IPS-NIHi7 (cell line): ENCODE data around the gene KDM8.

ENCODE experiments used
- DNase-seq: peaks from one replicate; pipeline ENCODE4 v3.0.0; 2012; ENCODE audit warnings: mixed read lengths; ENCODE audit errors: extremely low spot score

The KDM8 gene

DNA sequence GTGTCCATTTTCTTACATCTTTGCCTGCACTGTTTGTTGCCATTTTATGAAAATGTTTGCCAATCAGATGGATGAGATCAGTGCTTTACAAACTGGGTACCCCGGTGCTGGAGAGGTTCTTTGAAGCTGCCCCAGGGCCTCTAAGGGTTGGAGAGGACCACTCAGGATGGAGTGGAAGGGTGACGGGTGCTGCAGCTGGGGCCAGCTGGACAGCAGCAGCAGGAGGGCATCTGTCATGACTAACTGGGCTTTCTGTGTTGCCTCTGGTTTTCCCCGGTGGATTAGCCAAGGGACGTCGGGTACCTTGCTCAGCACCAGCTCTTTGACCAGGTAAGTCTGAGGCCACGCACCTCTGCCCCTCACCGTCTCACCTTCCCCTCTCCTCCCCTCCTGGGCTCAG lies 12.3 kb downstream of the KDM8 start:
- DNase-seq: no peak

- DNase-seq: no peak
Observed at GRCh38 chr16:27216297-27216885, 13.1 kb downstream of the KDM8 start.

DNA sequence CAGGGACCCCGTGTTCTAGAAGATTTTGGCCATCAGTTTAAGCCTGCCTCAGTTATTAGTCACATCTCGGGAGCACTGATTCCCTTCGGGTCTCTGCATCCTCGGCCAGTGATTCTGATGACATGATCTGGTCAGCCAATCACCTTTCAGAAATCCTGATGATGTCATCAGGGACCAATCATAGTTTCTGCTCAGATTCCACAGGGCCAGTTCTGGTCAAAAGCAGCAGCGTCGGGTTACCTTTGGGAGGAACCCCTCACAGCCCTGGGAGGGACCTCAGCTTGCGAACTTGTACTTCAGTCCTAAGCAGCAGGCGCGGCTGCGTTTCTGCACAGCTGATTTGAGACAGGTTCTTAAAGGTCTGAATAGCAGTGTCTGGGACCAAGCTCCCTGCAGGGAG lies 13.9 kb downstream of the KDM8 start:
- DNase-seq: peak; percentile 72

GRCh38 chr16:27218756-27219155 lies 15.4 kb downstream of the KDM8 start:
- DNase-seq: no peak

DNA sequence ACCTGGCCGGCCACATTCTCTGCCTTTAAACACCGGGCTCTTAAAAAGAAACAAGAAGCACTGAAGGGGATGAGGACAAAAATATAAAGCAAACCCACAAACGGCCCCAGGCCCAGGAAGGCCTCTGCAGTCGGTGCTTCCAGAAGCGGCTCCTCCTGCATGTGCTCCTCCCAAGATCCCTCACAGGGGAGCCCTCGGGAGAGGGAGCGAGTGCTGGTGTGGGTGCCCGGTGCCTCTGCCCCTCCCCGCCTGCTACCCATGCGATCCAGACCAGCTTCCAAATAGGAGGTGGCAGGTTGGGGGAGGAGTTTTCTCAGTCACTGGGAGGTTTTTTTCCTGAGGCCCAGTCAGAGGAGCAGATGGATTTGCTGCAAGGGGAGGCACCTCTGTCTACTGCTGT lies 15.8 kb downstream of the KDM8 start:
- DNase-seq: no peak

GRCh38 chr16:27220120-27220519 lies 16.8 kb downstream of the KDM8 start:
- DNase-seq: no peak

GRCh38 chr16:27220527-27220926 lies 17.2 kb downstream of the KDM8 start:
- no peak for DNase-seq

- DNase-seq: no peak
Observed at GRCh38 chr16:27220991-27221390, 17.7 kb downstream of the KDM8 start.

DNA sequence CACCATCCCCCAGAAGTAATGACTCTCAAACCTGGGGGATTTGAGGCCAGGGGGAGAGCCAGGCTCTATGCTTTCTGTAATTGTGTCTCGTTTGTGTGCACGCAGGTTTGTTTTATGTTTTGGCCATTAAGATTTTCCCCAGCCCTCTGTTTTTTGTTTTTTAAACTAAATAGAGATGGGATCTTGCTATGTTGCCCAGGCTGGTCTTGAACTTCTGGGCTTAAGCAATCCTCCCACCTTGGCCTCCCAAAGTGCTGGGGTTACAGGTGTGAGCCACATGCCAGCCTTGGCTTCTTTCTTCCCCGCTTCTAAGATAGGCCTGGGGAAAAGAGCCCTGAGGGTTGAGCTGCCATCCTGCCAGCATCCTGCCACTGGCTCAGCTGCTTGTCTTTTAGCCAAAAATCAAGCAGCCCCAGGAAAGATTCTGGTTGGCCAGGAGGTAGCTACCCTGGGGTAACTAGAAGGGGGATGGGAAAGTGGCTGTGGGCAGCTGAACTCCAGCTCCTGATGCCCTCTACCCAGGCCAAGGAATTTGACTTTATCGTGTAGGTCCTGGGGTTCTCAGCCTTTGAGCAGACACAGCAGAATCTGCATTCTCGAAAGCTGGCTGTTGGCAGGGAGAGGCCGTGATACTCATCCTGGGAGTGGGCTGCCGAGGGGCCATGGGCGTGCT lies 18.4 kb downstream of the KDM8 start:
- no peak for DNase-seq

DNA sequence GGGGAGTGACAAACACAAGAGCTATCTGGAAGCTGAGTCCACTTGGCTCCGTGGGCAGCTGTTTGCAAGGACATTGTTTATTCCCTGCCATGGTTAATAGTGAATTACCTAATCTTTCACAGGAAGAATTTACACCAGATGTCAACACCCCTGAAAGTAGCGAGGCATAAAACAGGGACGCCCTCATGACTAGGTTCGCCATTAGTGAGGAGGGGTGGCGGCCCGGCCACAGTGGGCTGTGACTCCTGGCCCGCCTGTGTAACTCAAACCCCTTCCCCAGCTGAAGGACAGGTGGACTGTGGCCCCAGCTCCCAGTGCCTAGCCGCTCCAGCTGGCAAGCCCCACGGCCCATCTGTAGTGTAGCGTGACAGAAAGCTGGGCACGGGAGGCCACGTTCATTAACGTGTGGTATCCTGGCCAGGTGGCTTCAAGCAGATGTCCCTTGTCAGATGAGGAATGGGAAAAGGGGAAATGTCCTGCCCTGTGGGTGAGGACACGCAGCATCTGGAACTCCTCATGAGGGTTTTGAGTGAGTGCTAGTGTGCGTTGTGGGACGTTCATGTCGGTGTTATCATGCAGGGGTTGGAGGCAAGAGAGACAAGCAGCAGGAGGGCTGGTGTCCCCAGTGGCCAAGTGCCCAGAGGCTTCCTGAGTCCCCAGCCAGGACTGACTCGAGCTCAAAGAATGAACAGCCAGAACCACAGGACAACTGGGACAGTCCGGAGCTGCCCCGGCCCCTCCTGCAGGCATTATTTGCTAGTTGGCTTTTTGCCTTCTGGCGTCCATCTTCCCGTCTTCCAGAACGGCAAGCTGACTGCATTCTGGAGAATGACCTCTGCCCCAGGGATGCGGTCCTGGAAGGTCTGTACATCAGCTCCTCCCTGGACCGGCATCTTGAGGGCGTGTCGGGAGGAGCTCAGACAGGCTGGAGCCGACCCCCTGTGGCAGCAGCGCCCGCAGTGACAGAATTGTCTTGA lies 19.2 kb downstream of the KDM8 start:
- DNase-seq: no peak

DNA sequence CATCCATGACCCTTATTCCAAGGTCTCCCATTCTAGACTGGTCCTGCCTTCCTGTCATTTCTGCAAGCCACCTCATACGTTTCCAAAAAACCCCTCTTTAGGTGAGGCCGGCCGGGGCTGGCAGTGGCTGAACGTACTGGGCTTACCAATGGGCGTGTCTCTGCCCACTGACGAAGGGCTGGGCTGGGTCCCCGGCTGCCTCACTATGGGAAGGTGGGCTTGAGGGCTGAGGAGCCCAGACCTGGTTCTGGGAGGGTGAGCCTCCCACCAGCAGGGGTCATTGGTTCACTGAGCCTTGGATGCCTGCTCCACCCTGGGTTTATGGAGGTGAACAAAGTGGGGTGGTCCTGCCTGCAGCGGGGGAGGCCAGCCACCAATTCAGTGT lies 19.9 kb downstream of the KDM8 start:
- DNase-seq: no peak

- no peak for DNase-seq
Observed at GRCh38 chr16:27223701-27224100, 20.4 kb downstream of the KDM8 start.

DNA sequence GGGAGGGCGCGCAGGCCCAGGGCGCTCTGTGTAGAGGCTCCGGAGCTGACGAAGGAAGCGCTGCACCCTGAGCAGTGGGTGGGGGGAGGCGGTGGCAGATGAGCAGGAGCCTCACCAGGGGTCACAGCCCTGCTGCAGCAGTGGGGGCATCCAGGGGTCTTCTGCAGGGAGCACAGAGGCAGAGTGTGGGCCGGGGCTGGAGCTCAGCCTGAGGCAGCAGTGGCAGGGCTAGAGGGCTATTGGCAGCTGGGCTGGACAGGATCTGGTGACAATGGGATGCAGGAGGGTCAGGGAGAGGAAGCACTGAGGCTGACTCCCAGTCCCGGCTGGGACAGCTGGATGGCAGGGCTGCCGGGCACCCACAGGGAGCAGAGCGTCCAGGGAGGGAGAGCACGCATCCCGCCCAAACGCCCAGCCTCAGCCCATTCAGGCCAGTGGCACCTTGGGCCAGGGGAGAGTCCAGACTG lies 21.0 kb downstream of the KDM8 start:
- DNase-seq: no peak

- no peak for DNase-seq
Observed at GRCh38 chr16:27224741-27225300, 21.5 kb downstream of the KDM8 start.

DNA sequence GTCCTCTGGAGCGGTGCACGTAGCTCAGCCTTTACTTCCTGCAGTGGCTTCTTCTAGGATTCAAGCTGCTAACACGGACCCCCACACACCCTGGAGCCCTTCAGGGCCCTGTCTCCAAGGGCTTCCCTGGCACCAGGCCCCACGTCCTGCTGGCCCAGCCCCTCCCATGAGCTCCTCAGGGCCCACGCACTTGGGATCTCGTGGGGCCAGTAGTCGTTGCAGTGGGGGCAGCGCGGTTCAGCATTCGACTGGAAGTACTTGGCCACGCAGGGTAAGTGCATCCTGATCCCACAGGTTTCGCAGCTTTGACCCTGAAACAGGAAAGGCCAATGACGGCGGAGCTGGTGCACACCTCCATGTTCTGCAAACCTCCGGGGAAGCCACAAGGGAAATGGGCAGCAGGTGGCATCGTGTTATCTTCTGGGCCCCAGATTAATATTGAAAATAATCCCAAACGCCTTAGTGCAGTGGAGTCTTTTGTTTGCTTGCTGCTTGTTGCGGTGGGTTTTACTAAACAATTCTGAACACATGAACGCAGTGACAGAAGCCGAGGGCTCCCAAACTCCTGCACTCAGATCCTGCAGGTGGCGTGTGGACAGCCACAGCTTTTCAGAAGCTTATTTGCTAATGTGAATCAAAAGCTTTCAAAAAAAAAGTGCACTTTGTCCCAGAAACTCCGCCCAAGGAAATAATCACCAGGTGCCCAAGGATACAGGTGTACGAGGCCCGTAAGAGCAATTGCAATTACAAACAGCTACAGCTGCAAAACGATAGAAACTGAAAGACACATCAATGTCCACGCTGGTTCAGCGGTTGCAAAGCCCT lies 22.4 kb downstream of the KDM8 start:
- no peak for DNase-seq

DNA sequence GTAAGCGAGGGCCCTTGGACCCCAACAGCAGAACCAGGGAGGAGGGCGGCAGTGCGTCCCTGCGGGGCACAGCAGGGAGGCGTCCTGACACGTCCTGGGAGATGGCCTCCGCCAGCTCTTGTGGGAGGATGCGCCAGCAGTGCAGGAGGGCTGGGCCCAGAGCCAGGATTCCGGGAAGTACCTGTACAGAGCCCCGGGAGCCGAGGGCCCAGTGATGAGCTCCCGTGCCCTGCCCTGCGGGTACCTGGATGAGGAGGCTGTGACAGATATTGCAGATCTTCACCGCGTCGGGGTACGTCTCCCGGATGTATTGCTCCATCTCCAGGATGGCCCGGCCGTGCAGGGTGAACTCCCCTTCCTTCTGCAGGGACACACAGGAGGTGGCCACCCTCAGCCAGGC lies 23.1 kb downstream of the KDM8 start:
- DNase-seq: no peak

DNA sequence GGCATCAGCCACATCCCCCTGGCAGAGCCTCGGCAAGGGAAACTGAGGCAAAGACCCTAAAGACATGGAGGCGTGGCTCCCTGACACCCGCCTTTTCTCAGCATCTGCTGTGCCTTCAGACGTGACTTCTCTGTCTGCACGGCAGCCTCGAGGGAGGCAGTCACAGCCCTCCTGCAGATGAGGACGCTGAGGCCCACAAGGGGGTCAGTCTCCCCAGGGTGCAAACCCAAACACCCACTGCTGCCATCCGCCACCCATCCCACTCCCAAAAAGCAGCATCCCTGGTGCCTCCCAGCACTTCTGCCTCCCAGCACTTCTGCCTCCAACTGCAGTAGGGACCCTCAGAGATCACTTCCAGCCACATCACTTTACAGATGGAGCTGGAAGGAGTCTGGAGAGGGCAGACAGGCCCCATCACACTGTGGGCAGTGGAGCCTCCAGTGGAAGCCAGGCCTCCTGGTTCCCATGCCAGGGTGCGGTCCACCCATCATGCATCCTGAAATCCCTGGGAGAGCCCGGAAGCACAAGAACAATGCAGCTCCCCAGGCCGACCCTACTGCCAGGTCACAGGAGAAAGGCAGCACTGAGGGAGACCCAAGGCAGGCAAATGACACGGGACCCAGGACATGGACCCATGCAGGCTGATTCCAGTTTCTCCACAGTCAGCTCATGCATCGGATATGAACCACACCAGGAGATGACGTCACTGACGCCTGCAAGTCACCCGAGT lies 23.8 kb downstream of the KDM8 start:
- DNase-seq: no peak

DNA sequence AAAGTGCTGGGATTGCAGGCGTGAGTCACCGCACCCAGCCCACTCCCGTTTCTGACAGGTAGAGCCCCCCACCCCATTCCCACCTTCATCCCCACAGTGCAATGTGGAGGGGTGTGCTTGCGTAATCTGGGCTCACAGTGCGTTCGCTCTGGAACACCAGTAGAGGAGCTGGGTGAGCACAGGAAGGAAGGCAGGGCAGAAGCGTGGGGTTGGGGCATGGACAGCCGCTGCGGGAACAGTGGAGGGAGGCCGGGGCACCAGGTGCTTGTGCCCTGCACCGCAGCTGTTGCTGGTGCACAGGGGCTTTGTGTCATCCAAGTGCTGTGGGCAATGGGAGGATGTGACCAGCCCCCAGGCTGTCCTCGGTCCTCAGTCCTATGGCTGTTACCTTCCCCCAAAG lies 24.7 kb downstream of the KDM8 start:
- no peak for DNase-seq

DNA sequence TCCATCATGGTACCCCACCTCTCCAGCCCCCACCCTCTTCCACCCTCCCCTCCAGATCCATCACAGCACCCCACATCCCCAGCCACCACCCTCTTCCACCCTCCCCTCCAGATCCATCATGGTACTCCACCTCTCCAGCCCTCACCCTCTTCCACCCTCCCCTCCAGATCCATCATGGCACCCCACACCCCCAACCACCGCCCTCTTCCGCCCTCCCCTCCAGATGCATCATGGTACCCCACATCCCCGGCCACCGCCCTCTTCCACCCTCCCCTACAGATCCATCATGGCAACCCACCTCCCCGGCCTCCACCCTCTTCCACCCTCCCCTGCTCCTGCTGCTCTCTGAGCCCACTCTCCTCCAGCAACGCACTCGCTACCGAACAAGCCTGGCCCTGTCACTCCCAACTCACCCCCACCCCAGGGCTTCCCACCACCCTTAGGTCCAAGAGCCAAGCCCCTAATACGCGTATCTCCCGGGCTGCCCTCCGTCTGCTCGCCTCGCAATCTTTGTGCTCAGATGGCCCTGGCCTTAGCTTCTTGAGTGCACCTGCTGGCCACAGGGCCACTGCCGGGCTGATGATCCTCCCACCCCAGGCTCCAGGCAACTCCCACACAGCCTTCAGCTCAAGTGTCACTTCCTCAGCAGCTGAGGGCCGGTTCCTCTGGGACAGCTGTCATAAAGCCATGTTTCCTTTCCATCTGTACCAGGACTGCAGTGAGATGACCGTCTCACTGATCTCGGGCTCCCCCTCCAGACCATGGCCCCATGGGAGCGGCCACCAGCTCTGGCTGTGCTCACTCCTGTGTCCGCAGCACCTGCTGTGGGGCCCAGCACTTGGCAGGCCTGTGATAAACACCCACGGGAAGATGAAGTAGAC lies 25.5 kb downstream of the KDM8 start:
- DNase-seq: no peak
